ENCODE data around the gene ZFYVE26. TPM values are rescaled to one million over a fixed set of nuclear protein-coding genes. Genes with fewer than 3 reads are reported as not detected.

ZFYVE26 gene
- total RNA-seq, 2 donors from 2014 or later, result 19.9 to 20.7 TPM

- ATAC-seq, result peak; percentile 62
- intact Hi-C loops (cut with DNase I, micrococcal nuclease), result no loop called here
- DNase-seq, result no peak
Measured at GRCh38 chr14:67765192-67765834, 51.1 kb downstream of the ZFYVE26 start.

DNA sequence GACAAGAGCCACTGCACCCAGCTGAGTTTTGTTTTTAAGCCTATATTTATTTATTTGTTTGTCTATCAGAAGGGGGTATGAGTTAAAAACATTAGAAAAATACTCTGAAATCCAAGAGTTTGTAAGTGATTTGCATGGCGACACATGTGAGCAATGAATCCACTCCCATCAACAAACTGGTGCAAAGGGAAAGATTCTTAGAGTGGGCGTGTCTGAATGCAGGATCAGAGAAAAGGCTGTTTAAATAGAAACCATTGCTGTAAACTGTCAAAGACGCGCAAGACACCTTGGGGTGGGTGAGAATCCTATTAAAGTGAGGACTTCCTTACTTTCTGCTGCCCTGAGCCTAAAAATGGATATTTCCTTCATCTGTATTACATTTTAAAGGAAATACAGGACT, 51.9 kb downstream of the ZFYVE26 start:
- peak; percentile 78 for ATAC-seq
- peak in 1 of 2 donors; percentile 41 for DNase-seq
- intact Hi-C loops (cut with DNase I, micrococcal nuclease), result no loop called here

DNA sequence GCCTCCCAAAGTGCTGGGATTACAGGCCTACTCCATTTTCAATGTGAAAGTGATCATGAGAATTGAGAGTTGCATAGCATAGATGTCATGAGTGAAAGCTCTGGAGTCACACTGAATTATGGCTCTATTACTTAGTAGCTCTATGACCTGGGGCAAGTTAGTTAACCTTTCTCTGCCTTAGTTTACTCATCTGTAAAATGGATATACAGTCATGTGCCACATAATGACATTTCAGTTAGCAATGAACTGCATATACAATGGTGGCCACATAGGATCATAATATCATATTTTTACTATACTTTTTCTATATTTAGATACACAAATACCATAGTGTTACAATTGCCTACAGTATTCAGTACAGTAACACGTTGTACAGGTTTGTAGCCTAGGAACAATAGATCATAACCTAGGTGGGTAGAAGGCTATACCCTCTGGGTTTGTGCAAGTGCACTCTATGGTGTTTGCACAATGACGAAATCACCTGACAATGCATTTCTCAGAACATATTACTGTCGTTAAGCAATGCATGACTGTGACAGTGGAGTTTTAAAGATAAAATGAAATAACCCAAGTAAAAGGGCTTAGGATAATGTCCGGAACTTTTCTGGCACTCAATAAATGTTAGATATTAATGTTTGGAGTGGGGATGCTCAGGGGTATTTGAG, 53.1 kb downstream of the ZFYVE26 start:
- ATAC-seq (peak; percentile 83), DNase-seq (no peak)
- intact Hi-C loops (cut with DNase I, micrococcal nuclease), result no loop called here

DNA sequence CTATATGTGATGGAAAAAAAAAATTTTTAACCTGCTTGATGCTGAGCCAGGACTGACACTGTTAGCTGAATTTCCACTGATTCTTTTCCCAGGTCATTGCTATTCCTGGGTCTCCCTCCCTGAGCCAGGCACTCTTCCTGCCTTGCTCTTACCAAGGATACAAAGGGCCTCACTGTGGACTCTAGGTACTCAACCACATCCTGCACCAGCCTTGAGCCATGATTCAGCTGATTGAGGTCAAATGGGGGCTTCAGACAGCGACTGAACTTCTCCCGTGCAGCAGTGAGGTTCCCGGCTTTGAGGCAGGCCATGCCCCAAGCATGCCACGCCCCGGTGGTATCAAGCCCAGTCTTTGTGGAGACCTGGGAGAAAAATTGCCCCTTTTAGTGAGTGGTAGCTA, 54.3 kb downstream of the ZFYVE26 start:
- ATAC-seq, result no peak
- intact Hi-C loops (cut with DNase I, micrococcal nuclease), result no loop called here
- DNase-seq, result no peak

DNA sequence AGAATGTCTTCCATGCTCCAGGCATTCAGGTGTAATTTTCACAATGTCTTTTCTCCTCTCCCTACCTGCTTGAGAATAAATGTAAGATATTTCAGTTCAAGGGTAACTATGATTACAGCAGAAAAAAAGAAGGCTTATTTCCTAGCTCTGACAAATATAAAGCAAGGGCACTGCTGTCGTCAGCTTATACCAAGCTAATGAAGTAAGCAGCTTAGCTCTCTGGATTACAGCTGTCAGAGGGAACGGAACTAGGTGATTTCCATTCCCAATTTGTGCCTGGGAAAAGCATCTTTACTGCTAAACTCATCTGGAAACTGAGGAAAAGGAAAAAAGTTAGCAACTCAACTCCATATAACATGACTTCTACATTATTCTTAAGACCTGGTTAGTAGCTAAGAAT, 56.5 kb downstream of the ZFYVE26 start:
- DNase-seq (no peak), ATAC-seq (no peak)
- intact Hi-C loops (cut with DNase I, micrococcal nuclease), result no loop called here

DNA sequence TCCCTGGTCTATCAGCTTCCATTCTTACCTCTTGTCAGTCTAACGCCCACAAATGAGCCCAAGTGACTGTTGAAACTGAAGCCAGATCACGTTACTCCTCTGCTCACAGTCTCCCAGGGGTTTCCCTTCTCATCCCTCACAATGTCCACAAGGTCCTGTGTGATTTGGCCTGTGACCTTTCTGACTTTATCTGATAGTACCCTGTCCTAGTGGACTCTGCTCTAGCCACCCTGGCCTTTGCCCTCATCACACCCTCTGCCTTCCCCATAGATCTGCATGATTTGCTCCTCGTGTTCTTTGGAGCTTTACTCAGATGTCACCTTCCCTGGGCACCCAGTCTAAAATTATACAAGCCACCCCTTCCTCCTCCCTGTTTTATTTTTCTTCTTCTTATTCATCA, 59.2 kb downstream of the ZFYVE26 start:
- DNase-seq (no peak), ATAC-seq (peak; percentile 25)
- intact Hi-C loops (cut with DNase I, micrococcal nuclease), result no loop called here

GRCh38 chr14:67756496-67756895, 59.9 kb downstream of the ZFYVE26 start:
- no peak for ATAC-seq
- no peak for DNase-seq
- intact Hi-C loops (cut with DNase I, micrococcal nuclease), result no loop called here

GRCh38 chr14:67749341-67750084, 66.9 kb downstream of the ZFYVE26 start:
- ATAC-seq (no peak), DNase-seq (no peak)
- intact Hi-C loops (cut with DNase I, micrococcal nuclease), result no loop called here

DNA sequence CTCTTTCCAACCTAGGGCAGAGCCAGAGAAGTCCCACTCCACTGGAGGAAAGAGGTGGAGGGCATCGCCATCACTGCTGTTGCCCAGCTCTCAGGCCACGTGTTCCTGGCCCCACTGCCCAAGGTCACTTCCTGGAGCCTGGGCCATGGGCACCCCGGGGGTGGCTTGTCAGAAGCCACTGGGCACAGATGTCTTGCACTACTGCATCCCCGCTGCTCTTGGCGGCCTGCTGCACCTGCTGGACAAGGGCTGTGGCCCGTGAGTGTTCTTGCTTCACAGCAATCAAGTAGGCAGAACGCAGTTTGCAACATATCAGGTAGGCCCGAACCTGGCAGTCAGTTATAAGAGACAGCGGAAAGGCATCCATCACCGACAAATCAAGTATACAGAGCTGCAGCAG, 68.1 kb downstream of the ZFYVE26 start:
- ATAC-seq, result no peak
- intact Hi-C loops (cut with DNase I, micrococcal nuclease), result no loop called here
- no peak for DNase-seq

DNA sequence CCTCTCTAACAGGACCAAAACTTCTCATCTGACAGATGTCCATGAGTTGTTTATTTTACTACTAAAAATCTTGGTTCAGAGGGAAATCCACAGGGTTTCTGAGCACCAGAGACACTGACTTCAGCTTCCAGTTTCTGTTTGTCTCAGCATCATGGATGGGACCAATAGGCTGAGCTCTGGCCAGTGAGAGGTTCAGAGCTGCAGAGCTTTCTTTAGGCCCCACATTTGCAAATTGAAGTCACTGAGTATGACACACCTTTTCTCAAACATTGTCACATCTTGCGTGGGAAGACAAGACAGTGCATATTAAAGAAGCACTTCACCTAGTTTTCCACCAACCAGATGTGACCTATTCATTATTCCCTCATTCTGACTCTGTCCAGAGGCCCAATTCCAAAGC, 69.5 kb downstream of the ZFYVE26 start:
- ATAC-seq (no peak), DNase-seq (no peak)
- intact Hi-C loops (cut with DNase I, micrococcal nuclease), result no loop called here

DNA sequence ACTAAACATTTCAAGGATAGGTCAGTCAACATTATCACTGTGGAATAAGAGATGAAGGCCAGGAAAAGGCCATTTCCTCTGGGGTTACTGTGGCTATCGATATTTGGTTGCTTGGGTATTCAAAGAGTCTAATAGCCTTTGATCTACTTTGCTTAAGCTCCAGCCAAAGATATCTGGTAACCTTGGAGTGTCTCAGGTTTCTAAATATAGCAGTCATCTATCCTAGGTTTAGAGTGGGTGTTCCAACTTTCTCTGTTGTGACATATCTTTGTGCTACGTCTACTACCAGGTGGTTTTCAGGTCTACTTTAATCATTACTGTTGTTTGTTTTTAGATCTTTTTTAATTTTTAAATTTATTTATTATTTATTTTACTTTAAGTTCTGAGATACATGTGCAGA, 72.3 kb downstream of the ZFYVE26 start:
- DNase-seq (no peak), ATAC-seq (no peak)
- intact Hi-C loops (cut with DNase I, micrococcal nuclease), result no loop called here

- DNase-seq, result peak; percentile 46 to 49
- ATAC-seq, result peak; percentile 89
- intact Hi-C loops (cut with DNase I, micrococcal nuclease), result no loop called here
Measured at GRCh38 chr14:67738740-67739504, 77.5 kb downstream of the ZFYVE26 start.

GRCh38 chr14:67736771-67737170, 79.6 kb downstream of the ZFYVE26 start:
- peak in 1 of 2 donors; percentile 16 for DNase-seq
- intact Hi-C loops (cut with DNase I, micrococcal nuclease), result no loop called here
- ATAC-seq, result peak; percentile 50

GRCh38 chr14:67735336-67736147, 80.8 kb downstream of the ZFYVE26 start:
- peak in 1 of 2 donors; percentile 33 for DNase-seq
- ATAC-seq, result no peak
- intact Hi-C loops (cut with DNase I, micrococcal nuclease), result no loop called here

DNA sequence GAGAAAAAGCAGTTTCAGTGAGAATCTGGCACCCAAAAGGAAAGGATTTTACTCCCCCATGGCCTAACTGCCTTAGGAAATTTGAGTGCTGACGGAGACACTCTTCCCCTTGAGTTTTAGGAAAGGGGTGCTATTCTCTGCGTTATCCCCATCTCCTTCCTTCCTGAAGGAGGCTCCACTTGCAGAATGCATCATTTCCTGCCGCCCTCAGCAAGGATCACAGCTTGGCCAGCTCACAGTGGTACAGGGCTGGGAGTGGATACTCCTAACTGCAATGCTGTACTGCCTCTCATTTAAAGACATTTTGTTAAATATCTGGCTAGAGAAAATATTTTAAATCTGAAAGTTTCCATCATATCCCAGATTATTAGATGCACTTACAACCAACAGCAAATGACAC, 81.7 kb downstream of the ZFYVE26 start:
- intact Hi-C loops (cut with DNase I, micrococcal nuclease), result no loop called here
- ATAC-seq, result no peak
- no peak for DNase-seq

DNA sequence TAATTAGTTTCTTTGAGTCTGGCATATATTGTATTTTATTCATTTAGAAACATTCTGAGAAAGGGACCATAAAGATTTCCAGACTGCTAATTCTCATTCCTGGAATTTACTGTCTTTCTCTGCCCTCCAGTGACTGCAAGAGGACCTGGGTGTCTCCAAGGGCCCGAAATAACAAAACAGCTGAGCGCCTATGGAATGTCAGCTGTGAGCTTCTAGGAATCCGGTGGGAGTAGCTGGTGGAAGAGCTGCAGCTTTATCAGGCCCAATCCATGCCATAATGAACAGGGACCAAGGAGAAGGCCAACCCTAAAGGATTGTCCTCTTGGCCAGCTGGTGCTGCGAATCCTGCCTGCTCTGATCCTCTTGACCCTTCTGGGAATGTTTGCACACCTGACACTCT, 82.8 kb downstream of the ZFYVE26 start:
- DNase-seq (no peak), ATAC-seq (no peak)
- intact Hi-C loops (cut with DNase I, micrococcal nuclease), result no loop called here

GRCh38 chr14:67729072-67729885, 87.1 kb downstream of the ZFYVE26 start:
- intact Hi-C loops (cut with DNase I, micrococcal nuclease), result no loop called here
- ATAC-seq (peak; percentile 95), DNase-seq (peak; percentile 56 to 73)

DNA sequence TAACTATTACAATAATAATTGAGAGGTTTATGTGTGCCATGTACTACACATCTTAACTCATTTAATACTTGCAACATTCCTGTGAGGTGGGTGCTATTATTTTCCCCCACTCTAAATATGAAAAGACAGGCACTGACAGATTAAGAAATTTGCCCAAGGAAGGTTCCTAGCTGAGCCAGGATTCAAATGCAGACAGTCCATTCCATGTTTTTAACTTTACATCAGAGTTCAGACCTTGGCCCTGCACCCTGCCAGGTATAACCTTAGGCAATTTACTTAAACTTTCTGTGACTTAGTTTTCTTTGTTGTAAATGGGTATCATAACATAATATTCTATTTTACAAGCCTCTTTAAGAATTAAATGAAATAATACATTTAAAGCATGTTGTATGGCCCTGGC, 88.1 kb downstream of the ZFYVE26 start:
- intact Hi-C loops (cut with DNase I, micrococcal nuclease), result no loop called here
- DNase-seq (no peak), ATAC-seq (no peak)

Data from left colon (tissue), 2 donors.